Upper lobe of left lung (tissue), 6 donors: ENCODE measurements around the gene OR6K3. TPM values are rescaled to one million over a fixed set of nuclear protein-coding genes. Genes with fewer than 3 reads are reported as not detected.

Source experiments
- ATAC-seq, 2 donors: fragments of 200-7000 bp; cut with Tn5 transposase; one replicate each; pipeline ENCODE4 v1.9.1; 2022; ENCODE audit warnings: mild to moderate bottlenecking in 2 of 2, moderate library complexity in 2 of 2; ENCODE audit not compliant: low FRiP score in 2 of 2
- DNase-seq, 2 donors: peaks; one replicate each; pipeline ENCODE4 v3.0.0-alpha.2; 2019 to 2020
- H3K27ac ChIP-seq, 4 donors: fragments of 200-600 bp; sonication (generic); one replicate each; pipeline ENCODE4 v1.5.1; 2016 to 2019
- H3K27me3 ChIP-seq, 4 donors: fragments of 200-600 bp; sonication (generic); one replicate each; pipeline ENCODE4 v1.5.1; 2017 to 2019
- H3K36me3 ChIP-seq, 4 donors: fragments of 200-600 bp; sonication (generic); one replicate each; pipeline ENCODE4 v1.5.1; 2016 to 2019
- H3K4me1 ChIP-seq, 4 donors: fragments of 200-600 bp; sonication (generic); one replicate each; pipeline ENCODE4 v1.5.1; 2018 to 2019
- H3K4me3 ChIP-seq, 4 donors: fragments of 200-600 bp; sonication (generic); one replicate each; pipeline ENCODE4 v1.5.1; 2017 to 2019; ENCODE audit warnings: mild to moderate bottlenecking in 2 of 4, moderate library complexity in 1 of 4
- H3K9me3 ChIP-seq, 4 donors: fragments of 200-600 bp; sonication (generic); one replicate each; pipeline ENCODE4 v1.5.1; 2018 to 2019
- CTCF ChIP-seq, 6 experiments: fragments of 450-650 bp in 4 of 6; fragments of 200-600 bp in 2 of 6; sonication (generic) in 2 of 6; IDR thresholded peaks; one replicate each; pipeline ENCODE4 v1.5.1; 2016 to 2019; ENCODE audit warnings: antibody characterized with exemption in 6 of 6
- EP300 ChIP-seq, 4 donors: sonication (generic); formaldehyde crosslinking; IDR thresholded peaks; one replicate each; pipeline ENCODE4 v1.5.1; 2017; ENCODE audit warnings: antibody characterized with exemption in 4 of 4, control low read depth in 2 of 4
- POLR2A ChIP-seq, 4 donors: fragments of 450-650 bp; IDR thresholded peaks; one replicate each; pipeline ENCODE4 v1.5.1; 2016 to 2017; ENCODE audit warnings: antibody characterized with exemption in 4 of 4, mild to moderate bottlenecking in 2 of 4
- POLR2AphosphoS5 ChIP-seq, 2 donors: sonication (generic); formaldehyde crosslinking; IDR thresholded peaks; one replicate each; pipeline ENCODE4 v1.5.1; 2017; ENCODE audit warnings: antibody characterized with exemption in 2 of 2
- WGBS, 2 donors: methylation state at CpG; one replicate each; pipeline ENCODE4 v1.1.5; 2017 to 2018; 5-methylcytosine and 5-hydroxymethylcytosine counted together
- total RNA-seq, 6 donors: library from RNA; depleted of rRNA in 4 of 6; stranded (reverse); fragments of >200 nt in 4 of 6; gene quantifications; one replicate each; pipeline versions ENCODE4 v1.1.0 to v1.2.1, GENCODE V29; 2016 to 2021
- donor health status: DM: no; HTN: no; CAD: no; lungs with moderate emphysema.
- donor health status: DM: no; HTN: yes; CAD: no; lungs with severe emphysema.

OR6K3 gene
- total RNA-seq, 6 donors from 2014 or later: 0.23 to 2.1 (median 0.81) TPM; not detected in 3

GRCh38 chr1:158731707-158732106 lies 11.2 kb upstream of the OR6K3 start:
- no peak for TF ChIP-seq CTCF (IDR thresholded peaks at IDR 0.05)
- no peak for TF ChIP-seq POLR2AphosphoS5 (IDR thresholded peaks at IDR 0.05)
- no peak for TF ChIP-seq EP300 (IDR thresholded peaks at IDR 0.05)
- no peak for TF ChIP-seq POLR2A (IDR thresholded peaks at IDR 0.05)
- ATAC-seq: no peak

GRCh38 chr1:158730453-158730852 lies 9.9 kb upstream of the OR6K3 start:
- H3K4me1 ChIP-seq: no peaks in the 10 kb centered on the region
- no peak for TF ChIP-seq POLR2AphosphoS5 (IDR thresholded peaks at IDR 0.05)
- no peak for TF ChIP-seq POLR2A (IDR thresholded peaks at IDR 0.05)
- TF ChIP-seq EP300 (IDR thresholded peaks at IDR 0.05): no peak
- no peak for TF ChIP-seq CTCF (IDR thresholded peaks at IDR 0.05)
- H3K4me3 ChIP-seq: no peak overlapping the region
- H3K27me3 ChIP-seq: no peaks in the 10 kb centered on the region
- H3K36me3 ChIP-seq: no peaks in the 10 kb centered on the region
- 66 to 78% methylated on average over 4 of the region's 4 CpGs for WGBS, 2 donors
- H3K9me3 ChIP-seq: no peaks in the 10 kb centered on the region
- H3K27ac ChIP-seq: no peak overlapping the region
- ATAC-seq: no peak
- DNase-seq: no peak

More at GRCh38 chr1:158731707-158732106, 11.2 kb upstream of the OR6K3 start:
- H3K9me3 ChIP-seq: no peaks in the 10 kb centered on the region
- no peaks in the 10 kb centered on the region for H3K4me1 ChIP-seq
- H3K27ac ChIP-seq: no peak overlapping the region
- H3K4me3 ChIP-seq: no peak overlapping the region
- 86 to 88% methylated on average over 4 of the region's 4 CpGs for WGBS, 2 donors
- H3K27me3 ChIP-seq: no peaks in the 10 kb centered on the region
- H3K36me3 ChIP-seq: no peaks in the 10 kb centered on the region
- no peak for DNase-seq

GRCh38 chr1:158728510-158729225 lies 8.1 kb upstream of the OR6K3 start:
- Histone ChIP-seq H3K36me3 (no peaks in the 10 kb centered on the region), H3K4me1 (no peaks in the 10 kb centered on the region), H3K27me3 (no peaks in the 10 kb centered on the region), H3K4me3 (no peak overlapping the region), H3K27ac (no peak overlapping the region), H3K9me3 (no peaks in the 10 kb centered on the region)
- ATAC-seq: no peak
- DNase-seq: no peak
- 62 to 63% methylated on average over 3 of the region's 3 CpGs for WGBS, 2 donors
- TF ChIP-seq CTCF (IDR thresholded peaks at IDR 0.05) (no peak), EP300 (IDR thresholded peaks at IDR 0.05) (no peak), POLR2A (IDR thresholded peaks at IDR 0.05) (no peak), POLR2AphosphoS5 (IDR thresholded peaks at IDR 0.05) (no peak)

- no peaks in the 10 kb centered on the region for H3K9me3 ChIP-seq
- no peaks in the 10 kb centered on the region for H3K4me1 ChIP-seq
- H3K27ac ChIP-seq: no peak overlapping the region
- H3K4me3 ChIP-seq: no peak overlapping the region
- no peaks in the 10 kb centered on the region for H3K36me3 ChIP-seq
- no peak for ATAC-seq
- TF ChIP-seq POLR2A (IDR thresholded peaks at IDR 0.05) (no peak), POLR2AphosphoS5 (IDR thresholded peaks at IDR 0.05) (no peak), CTCF (IDR thresholded peaks at IDR 0.05) (no peak), EP300 (IDR thresholded peaks at IDR 0.05) (no peak)
- DNase-seq: no peak
- no peaks in the 10 kb centered on the region for H3K27me3 ChIP-seq
- WGBS, 2 donors: 96 to 99% methylated on average over 4 to 5 of the region's 5 CpGs
Measured at GRCh38 chr1:158724442-158724841, 3.9 kb upstream of the OR6K3 start.

GRCh38 chr1:158719664-158720063 lies 856 bp downstream of the OR6K3 start:
- no peaks in the 10 kb centered on the region for H3K27me3 ChIP-seq
- TF ChIP-seq POLR2A (IDR thresholded peaks at IDR 0.05) (no peak), EP300 (IDR thresholded peaks at IDR 0.05) (no peak), POLR2AphosphoS5 (IDR thresholded peaks at IDR 0.05) (no peak), CTCF (IDR thresholded peaks at IDR 0.05) (no peak)
- DNase-seq: no peak
- no peak for ATAC-seq
- H3K9me3 ChIP-seq: no peaks in the 10 kb centered on the region
- WGBS, 2 donors: 55 to 59% methylated on average over 3 of the region's 3 CpGs
- no peak overlapping the region for H3K27ac ChIP-seq
- no peaks in the 10 kb centered on the region for H3K4me1 ChIP-seq
- H3K36me3 ChIP-seq: no peaks in the 10 kb centered on the region
- H3K4me3 ChIP-seq: no peak overlapping the region
